SK-MEL-5 (cell line): ENCODE data around the gene FBXW4. TPM values are rescaled to one million over a fixed set of nuclear protein-coding genes. Genes with fewer than 3 reads are reported as not detected.

Source experiments
- DNase-seq: peaks from one replicate; pipeline ENCODE4 v3.0.0-alpha.2; 2016; ENCODE audit warnings: low read depth, low spot score
- in situ Hi-C: cut with HindIII; loops from 2 replicates; pipeline ENCODE4 v1.10.0; 2016; ENCODE audit warnings: low sequenced_read_pairs, high pct_unique_total_duplicates, low pct_unique_long_range_greater_than_20kb
- small RNA-seq, 2 experiments: library from RNA; depleted of rRNA; stranded (forward); fragments of <200 nt; gene quantifications; one replicate each; pipeline ENCODE3, GENCODE V24; 2014
- total RNA-seq: library from RNA; depleted of rRNA; stranded (reverse); fragments of >200 nt; shearing (Covaris generic); gene quantifications from 2 replicates; pipeline ENCODE4 v1.2.3, GENCODE V29; 2014; rRNA removed

Gene FBXW4
- total RNA-seq, 1 experiment from 2014 or later = 6.8 TPM

DNA sequence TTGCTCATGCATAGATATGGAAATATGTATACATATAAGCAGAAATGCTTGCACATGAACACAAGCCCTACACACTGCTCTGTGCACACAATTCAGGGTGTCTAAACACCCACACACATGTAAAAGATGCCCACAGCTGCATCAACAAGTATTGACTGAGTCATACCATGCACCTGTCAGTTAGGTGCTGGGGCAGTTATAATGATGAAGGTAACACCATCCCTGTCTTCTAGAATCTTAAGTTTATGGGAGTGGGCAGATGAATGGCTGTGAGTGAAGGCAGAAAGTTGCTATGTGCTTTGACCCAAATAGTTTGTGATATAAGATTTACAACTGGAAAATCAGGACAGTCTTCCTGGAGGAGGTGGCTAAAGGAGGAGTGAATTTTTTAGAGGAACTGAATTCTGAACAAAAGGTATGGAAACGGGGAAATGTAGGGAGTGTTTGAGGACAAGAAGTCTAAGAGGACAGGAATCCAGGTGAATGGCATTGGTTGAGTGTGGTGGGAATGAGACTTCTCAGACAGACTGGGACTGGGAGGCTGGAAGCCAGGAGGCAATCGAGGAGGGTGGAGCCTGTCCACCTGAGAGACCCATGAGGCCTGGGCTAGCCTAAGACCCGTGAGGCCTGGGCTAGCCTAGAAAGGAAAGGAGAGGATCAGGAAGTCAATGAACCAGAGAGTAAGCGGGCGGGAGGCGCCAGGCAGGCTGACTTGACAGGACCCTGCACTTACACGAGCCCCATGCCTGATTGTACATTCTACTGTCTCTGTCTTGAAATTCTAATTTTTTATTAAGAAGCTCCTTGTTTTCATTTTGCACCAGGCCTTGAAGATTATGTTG lies 127.6 kb downstream of the FBXW4 start:
- no peak for DNase-seq
- in situ Hi-C loops = no loop called here

DNA sequence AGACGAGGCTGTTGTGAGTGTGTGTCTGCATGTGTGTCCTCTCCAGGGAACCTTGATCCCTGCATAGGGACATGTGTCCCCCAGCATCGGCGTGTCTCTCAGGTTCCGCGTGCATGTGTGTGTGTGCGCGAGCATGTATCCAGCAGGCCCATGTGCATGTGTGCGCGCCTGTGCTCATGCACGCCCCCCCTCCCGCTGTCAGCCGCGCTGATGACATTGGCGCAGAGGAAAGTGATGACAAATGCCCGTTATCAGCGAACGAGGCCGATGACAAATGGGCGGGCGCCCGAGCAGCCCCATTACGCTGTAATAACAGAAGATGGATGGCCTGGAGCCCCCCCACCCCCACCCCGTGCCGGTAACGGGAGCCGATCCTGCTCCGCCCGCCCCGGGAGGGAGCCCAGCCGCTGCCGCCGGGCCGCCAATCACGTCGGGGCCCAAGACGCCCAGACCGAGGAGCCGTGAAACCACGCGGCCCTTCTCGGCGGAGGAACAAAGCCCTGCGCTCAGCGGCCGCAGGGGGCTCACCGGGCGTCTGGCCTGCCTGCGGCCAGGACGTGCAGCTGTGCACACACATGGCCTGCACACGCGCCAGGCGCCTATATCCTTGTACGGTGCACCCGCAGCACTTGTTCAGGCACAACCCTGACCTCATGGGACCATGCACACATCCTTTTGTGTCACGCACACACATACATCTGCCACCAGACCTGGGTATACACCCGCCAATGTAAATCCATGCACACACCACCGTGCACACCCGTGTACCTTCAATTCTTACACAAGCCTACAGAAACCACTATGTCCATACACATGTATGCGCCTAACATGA lies 128.4 kb downstream of the FBXW4 start:
- in situ Hi-C loops = no loop called here
- DNase-seq = no peak

DNA sequence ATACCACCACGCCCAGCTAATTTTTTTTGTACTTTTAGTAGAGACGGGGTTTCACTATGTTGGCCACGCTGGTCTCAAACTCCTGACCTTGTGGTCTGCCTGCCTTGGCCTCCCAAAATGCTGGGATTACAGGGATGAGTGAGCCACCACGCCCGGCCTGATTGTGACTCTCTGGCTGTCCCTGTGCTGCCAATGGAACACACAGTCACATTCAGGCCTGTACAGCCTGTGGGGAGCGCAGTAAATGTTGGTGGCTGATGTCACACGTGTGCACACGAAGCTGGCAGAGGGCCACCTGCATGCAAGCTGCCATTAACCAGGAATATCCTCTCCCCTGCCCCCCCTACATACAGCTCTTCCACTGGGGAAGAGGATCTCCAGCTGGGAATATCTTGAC lies 129.0 kb downstream of the FBXW4 start:
- DNase-seq = no peak
- in situ Hi-C loops = no loop called here

DNA sequence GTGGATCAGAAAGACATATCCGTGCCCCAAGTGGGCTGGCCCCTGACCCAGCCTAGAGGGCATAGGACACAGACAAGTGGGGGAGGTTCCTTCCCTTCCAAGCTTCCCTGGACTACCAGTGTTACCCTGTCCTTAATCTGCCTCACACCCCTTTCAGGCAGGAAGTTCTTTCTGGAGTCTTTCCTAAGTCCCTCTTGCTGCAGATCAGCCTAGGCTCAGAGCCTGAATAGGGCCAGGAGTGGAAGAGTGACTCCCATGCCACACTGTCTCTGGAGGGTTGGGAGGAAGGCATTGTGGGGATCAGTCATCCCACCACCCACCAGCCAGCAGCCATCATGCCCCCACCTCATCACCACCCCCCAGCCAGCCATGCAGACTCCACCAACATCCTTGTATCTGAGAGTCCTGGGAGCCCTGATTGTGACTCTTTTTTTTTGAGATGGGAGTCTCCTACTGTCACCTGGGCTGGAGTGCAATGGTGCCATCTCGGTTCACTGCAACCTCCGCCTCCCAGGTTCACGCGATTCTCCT lies 129.5 kb downstream of the FBXW4 start:
- DNase-seq = no peak
- in situ Hi-C loops = no loop called here

DNA sequence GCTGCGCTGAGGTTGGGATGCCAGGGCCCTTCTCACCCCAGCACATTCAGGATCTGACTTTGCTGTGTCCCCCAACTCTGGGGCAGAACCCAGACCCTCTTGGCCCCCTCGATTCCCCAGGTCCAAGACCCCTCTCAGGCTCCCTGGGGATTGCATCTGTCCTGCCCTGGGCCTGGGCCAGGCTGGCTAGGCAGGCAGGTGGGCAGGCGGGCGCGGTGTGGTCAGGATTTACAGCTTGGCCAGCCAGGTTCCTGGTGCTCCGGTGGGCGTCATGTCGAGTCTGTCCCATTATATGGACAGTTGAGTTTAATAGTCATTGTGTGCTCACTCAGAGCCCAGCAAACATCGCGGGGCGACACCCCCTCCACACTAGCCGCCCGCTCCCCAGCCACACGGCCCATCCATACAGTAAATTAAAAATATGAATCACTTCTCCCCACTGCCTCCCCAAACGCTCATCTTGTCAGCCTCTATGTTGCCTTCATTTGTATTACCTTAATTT lies 130.4 kb downstream of the FBXW4 start:
- DNase-seq = no peak
- in situ Hi-C loops = no loop called here

DNA sequence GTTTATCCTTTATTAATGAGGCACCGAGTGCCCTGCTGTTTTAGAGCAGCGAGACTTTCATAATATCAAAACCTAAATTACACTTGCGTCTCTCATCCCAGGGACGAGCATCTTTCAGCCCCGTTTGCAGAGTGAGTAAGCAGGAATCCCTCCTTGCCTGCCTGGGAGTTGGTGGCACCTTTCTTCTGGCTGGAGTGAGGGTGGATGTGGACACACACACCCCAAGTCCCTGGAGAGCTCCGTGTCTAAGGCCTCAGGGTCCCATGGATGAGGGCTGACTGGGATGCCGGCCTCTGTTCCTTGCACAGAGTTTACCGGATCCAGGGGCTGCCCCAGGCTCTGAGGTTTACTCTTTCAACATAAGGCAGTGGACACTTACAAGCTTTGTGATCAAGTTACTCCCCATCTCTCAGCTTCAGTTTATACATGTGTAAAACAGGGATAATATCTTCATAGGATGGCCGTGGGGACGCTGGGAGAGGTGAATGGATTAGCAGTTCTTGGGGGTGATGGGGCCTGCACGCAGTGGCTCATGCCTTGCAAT lies 131.4 kb downstream of the FBXW4 start:
- in situ Hi-C loops = no loop called here
- no peak for DNase-seq

DNA sequence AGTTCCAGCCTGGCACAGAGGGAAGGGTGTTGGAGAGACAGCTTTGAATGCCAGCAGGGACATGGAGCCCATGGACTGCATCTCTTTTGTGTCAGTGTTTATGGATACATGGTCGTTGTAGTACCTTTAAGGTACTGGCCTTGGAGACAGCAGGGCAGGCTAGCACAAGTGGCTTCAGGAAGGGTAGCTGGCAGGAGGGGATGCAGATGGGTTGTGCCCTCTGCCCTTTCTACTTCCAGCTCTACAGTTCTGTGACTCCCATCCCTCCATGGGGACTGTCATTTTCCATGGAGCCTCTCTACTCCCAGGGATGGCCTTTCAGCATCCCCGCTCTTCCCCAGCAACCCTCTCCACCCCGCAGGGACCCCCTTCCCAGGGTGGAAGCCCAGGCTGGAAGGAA lies 132.0 kb downstream of the FBXW4 start:
- in situ Hi-C loops = no loop called here
- DNase-seq = no peak

DNA sequence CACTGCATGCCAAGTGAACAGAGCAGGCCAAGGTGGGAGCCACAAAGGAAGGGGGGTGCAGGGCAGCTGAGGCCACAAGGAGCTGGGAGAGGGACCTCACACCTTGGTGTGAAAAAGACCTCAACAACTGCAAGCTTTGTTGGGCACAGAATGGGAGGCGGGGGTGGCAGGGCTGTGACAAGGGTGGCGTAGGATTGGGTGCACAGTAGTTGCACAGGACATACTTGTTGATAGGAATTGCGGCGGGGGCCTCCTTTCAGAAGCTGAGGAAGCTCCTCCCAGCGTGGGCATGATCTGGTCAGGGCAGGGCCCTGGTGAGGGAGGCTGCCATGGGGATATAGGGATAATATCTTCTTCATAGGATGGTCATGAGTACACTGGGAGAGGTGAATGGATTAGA lies 132.7 kb downstream of the FBXW4 start:
- DNase-seq = no peak
- in situ Hi-C loops = no loop called here

DNA sequence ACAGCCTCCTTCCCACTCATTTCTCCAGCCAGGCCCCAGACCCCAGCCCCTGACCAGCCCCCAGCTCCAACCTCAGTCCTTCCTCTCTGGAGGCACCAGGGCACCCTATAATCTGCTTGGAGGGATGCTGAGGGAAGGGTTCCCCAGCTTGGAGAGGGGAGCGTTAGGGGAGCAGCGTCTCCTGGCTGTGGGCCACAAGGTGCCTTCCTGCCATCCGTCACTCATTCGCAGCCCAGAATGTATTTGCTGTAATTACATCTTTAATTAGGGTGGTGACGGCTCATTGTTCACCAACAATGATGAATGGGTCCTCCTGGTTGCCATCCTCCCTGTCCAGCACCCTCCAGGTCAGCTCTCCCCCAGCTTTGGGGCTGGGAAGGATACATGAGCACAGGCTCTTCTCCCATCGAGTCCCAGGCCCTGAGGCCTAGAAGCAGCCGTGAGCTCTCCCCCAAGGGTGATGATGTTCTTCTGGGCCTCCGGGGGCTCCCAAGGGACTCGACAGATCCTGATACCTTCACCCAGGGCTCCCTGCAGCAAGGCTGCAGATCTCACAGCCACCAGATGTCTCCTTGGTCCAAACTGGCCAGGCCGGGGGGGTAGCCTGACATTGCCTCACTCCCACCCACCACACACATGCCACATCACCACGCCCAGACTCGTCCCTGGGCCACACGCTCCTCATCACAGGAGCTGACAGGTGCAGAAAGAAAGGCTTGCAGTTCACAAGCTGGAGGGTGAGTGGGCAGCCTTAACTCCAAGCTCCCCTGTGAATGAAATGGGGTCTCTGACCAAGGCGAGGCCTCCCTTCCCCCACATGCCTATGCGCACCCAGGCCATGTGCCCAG lies 133.7 kb downstream of the FBXW4 start:
- DNase-seq = no peak
- in situ Hi-C loops = no loop called here

Small RNA genes lying within 50 kb of the gene (small RNA-seq; reads per million reads assigned to genes)
- gene MIR3158-1 (0 reads per million in 2 experiments), gene RNU6-1165P (0 reads per million in 2 experiments)

Other genes starting within 250 kb of the FBXW4 start
- gene POLL, start 106.9 kb downstream of the FBXW4 start, total RNA-seq = 8.3 and 8.7 TPM in 2 replicates
- gene DPCD, start 106.8 kb downstream of the FBXW4 start, total RNA-seq = 15.5 and 17.8 TPM in 2 replicates
- gene FGF8, start 80.9 kb upstream of the FBXW4 start, total RNA-seq = 0.69 TPM in 1 of 2 replicates, not detected in the other
- gene NPM3, start 88.3 kb upstream of the FBXW4 start, total RNA-seq = 61.5 and 78.6 TPM in 2 replicates
- 46.4 and 57.8 TPM in 2 replicates for gene OGA, start 123.3 kb upstream of the FBXW4 start, total RNA-seq
- 1.1 and 1.6 TPM in 2 replicates for gene KCNIP2, start 148.6 kb upstream of the FBXW4 start, total RNA-seq